RWPE1 (cell line): ENCODE results near the gene P2RX6.

Experiments
- CTCF ChIA-PET: fragments of 350-600 bp; sonication (Branson Sonifier 250); formaldehyde crosslinking; extraction: SDS; loops from one replicate; lab custom pipeline; 2021; lab: Yijun Ruan, JAX
- POLR2A ChIA-PET: fragments of 400-600 bp; formaldehyde crosslinking; extraction: SDS; loops from one replicate; lab custom pipeline; 2020; ENCODE audit warnings: antibody characterized with exemption; ENCODE audit not compliant: low non-redundant PET; lab: Yijun Ruan, JAX
- DNase-seq: peaks from one replicate; pipeline ENCODE4 v3.0.0; 2012; ENCODE audit warnings: low spot score
- H3K27ac ChIP-seq: fragments of 450-650 bp; 2 replicates; pipeline ENCODE4 v1.5.1; 2017
- TF ChIP-seq, protein P1 (sequence below): fragments of 450-650 bp; conservative IDR thresholded peaks from 2 replicates; pipeline ENCODE4 v1.5.1; 2017; ENCODE audit warnings: low read depth, mild to moderate bottlenecking

The P2RX6 gene

DNA sequence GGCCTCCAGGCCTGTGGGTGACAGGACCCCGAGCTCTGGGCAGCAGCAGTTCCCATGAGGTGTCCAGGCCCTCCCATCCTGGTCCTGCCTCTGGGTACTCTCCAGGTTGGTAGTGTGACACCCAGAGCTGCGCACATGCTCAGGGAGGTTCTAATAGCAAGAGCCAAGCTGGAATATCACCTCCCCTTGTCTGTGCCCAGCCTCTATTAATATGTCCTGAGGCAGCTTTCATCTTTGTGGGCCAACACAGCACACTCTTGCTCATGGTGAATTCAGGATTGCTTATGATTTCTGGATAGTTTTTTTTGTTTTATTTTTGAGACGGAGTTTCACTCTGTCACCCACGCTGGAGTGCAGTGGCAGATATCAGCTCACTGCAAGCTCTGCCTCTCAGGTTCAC is 3.3 kb downstream of the P2RX6 start:
- ChIA-PET POLR2A (no interaction called here), CTCF (no interaction called here)
- TF ChIP-seq, protein P1, sequence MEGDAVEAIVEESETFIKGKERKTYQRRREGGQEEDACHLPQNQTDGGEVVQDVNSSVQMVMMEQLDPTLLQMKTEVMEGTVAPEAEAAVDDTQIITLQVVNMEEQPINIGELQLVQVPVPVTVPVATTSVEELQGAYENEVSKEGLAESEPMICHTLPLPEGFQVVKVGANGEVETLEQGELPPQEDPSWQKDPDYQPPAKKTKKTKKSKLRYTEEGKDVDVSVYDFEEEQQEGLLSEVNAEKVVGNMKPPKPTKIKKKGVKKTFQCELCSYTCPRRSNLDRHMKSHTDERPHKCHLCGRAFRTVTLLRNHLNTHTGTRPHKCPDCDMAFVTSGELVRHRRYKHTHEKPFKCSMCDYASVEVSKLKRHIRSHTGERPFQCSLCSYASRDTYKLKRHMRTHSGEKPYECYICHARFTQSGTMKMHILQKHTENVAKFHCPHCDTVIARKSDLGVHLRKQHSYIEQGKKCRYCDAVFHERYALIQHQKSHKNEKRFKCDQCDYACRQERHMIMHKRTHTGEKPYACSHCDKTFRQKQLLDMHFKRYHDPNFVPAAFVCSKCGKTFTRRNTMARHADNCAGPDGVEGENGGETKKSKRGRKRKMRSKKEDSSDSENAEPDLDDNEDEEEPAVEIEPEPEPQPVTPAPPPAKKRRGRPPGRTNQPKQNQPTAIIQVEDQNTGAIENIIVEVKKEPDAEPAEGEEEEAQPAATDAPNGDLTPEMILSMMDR = no peak
- DNase-seq = no peak
- no peak overlapping the region for H3K27ac ChIP-seq

GRCh38 chr22:21020802-21021429 is 6.0 kb downstream of the P2RX6 start:
- CTCF ChIA-PET = no interaction called here
- TF ChIP-seq, protein P1 = peak; percentile 48
- H3K27ac ChIP-seq = peak overlapping the region; percentile 95
- no peak for DNase-seq
- POLR2A ChIA-PET = no interaction called here

GRCh38 chr22:21022507-21022906 is 7.5 kb downstream of the P2RX6 start:
- TF ChIP-seq, protein P1 = no peak
- POLR2A ChIA-PET = no interaction called here
- H3K27ac ChIP-seq = peak overlapping the region; percentile 95
- DNase-seq = no peak
- CTCF ChIA-PET = no interaction called here

DNA sequence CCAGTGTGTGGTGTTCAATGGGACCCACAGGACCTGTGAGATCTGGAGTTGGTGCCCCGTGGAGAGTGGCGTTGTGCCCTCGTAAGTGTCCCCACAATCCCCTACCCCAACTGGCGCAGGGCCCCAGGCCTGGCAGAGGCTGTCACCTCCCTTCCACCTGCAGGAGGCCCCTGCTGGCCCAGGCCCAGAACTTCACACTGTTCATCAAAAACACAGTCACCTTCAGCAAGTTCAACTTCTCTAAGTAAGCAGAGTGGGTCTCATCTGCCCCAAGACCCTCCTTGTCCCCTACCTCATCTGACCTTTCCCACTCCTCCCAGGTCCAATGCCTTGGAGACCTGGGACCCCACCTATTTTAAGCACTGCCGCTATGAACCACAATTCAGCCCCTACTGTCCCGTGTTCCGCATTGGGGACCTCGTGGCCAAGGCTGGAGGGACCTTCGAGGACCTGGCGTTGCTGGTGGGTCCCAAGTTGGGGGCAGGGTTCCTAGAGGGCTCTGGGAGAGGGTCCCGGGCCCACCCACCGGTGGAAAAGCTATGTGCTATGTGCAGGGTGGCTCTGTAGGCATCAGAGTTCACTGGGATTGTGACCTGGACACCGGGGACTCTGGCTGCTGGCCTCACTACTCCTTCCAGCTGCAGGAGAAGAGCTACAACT is 8.1 kb downstream of the P2RX6 start:
- CTCF ChIA-PET = no interaction called here
- POLR2A ChIA-PET = no interaction called here
- no peak for DNase-seq
- TF ChIP-seq, protein P1 = no peak
- H3K27ac ChIP-seq = peak overlapping the region; percentile 95

DNA sequence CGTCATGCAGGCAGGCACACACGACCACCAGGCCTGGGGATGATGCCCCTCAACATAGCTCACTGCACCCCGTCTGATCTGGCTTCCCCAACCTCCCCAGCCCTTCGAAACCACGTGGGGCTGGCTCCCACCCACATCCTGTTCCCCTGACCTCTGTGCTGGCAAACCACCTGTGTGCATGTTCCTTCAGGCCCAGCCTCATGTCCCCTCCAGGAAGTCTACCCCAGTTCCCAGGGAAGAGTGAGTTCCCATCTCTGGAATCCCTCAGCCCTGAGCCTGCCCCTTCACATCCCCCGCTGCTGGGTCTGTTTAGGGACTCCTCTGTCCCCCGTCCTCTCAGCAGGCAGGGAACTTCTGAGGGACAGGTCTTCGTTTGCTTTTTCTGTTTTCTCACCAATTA is 10.3 kb downstream of the P2RX6 start:
- TF ChIP-seq, protein P1 = no peak
- ChIA-PET CTCF (no interaction called here), POLR2A (no interaction called here)
- no peak for DNase-seq
- H3K27ac ChIP-seq = peak overlapping the region; percentile 95

DNA sequence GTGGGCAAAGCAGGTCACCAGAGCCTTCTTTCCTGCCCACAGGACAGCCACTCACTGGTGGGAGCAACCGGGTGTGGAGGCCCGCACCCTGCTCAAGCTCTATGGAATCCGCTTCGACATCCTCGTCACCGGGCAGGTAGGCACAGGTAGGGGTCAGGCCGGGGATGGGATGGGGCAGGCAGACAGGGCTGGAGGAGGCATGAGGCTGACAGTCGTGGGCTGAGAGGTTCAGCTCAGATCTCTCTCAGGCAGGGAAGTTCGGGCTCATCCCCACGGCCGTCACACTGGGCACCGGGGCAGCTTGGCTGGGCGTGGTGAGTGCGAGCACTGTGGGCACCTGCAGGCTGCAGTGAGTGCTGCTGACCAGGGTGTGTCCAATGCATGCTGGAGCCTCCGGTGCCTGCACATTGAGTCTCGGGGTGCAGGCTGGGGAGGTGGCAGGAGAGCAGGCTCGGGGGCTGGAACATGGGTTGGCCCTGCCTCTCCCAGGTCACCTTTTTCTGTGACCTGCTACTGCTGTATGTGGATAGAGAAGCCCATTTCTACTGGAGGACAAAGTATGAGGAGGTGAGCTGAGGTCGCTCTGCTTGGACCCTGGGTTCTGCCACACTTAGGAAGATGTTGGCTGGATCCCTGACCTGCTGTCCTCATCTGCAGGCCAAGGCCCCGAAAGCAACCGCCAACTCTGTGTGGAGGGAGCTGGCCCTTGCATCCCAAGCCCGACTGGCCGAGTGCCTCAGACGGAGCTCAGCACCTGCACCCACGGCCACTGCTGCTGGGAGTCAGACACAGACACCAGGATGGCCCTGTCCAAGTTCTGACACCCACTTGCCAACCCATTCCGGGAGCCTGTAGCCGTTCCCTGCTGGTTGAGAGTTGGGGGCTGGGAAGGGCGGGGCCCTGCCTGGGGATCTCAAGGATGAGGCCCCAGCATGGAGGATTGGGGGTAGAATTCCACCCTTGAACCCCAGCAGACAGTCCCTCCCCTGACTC is 11.1 kb downstream of the P2RX6 start:
- no peak for DNase-seq
- TF ChIP-seq, protein P1 = no peak
- ChIA-PET POLR2A (no interaction called here), CTCF (no interaction called here)
- peak overlapping the region; percentile 95 for H3K27ac ChIP-seq
